Cerebellar cortex (tissue), 1 donor: ENCODE measurements around the gene ASCC3.

Source experiments
- DNase-seq: peaks from one replicate; pipeline ENCODE4 v3.0.0-alpha.2; 2015; ENCODE audit warnings: low spot score

ASCC3 gene

GRCh38 chr6:100730001-100730980, 150.8 kb downstream of the ASCC3 start:
- no peak for DNase-seq

- peak; percentile 48 for DNase-seq
These were observed 154.5 kb downstream of the ASCC3 start for GRCh38 chr6:100726666-100727065.

GRCh38 chr6:100724696-100725095, 156.4 kb downstream of the ASCC3 start:
- no peak for DNase-seq

GRCh38 chr6:100724222-100724621, 156.9 kb downstream of the ASCC3 start:
- no peak for DNase-seq

- no peak for DNase-seq
These were observed 159.9 kb downstream of the ASCC3 start for GRCh38 chr6:100721256-100721655.

GRCh38 chr6:100719883-100720682, 161.0 kb downstream of the ASCC3 start:
- no peak for DNase-seq

GRCh38 chr6:100712997-100713396, 168.1 kb downstream of the ASCC3 start:
- no peak for DNase-seq

- DNase-seq = peak; percentile 55
These were observed 174.6 kb downstream of the ASCC3 start for GRCh38 chr6:100706491-100706890.

- peak; percentile 34 for DNase-seq
These were observed 176.2 kb downstream of the ASCC3 start for GRCh38 chr6:100704961-100705360.

- DNase-seq = no peak
These were observed 179.4 kb downstream of the ASCC3 start for GRCh38 chr6:100701728-100702127.

GRCh38 chr6:100700009-100700408, 181.1 kb downstream of the ASCC3 start:
- DNase-seq = no peak

GRCh38 chr6:100695445-100695844, 185.7 kb downstream of the ASCC3 start:
- no peak for DNase-seq

- no peak for DNase-seq
These were observed 187.7 kb downstream of the ASCC3 start for GRCh38 chr6:100693249-100693927.

- DNase-seq = no peak
These were observed 189.2 kb downstream of the ASCC3 start for GRCh38 chr6:100691972-100692371.

GRCh38 chr6:100686216-100686615, 194.9 kb downstream of the ASCC3 start:
- DNase-seq = no peak

GRCh38 chr6:100685747-100686146, 195.4 kb downstream of the ASCC3 start:
- no peak for DNase-seq

GRCh38 chr6:100680163-100680562, 201.0 kb downstream of the ASCC3 start:
- no peak for DNase-seq

GRCh38 chr6:100678027-100678426, 203.1 kb downstream of the ASCC3 start:
- no peak for DNase-seq

GRCh38 chr6:100677240-100677639, 203.9 kb downstream of the ASCC3 start:
- no peak for DNase-seq

GRCh38 chr6:100673641-100674040, 207.5 kb downstream of the ASCC3 start:
- DNase-seq = no peak

- DNase-seq = no peak
These were observed 209.4 kb downstream of the ASCC3 start for GRCh38 chr6:100671740-100672139.

GRCh38 chr6:100670056-100670455, 211.1 kb downstream of the ASCC3 start:
- DNase-seq = no peak
